Measurements from ENCODE around the gene RGP1.
A peak's percentile ranks its signal among the peaks of the same experiment; 100 is the strongest.

Gene RGP1

GRCh38 chr9:35725362-35725761 is 23.7 kb upstream of the RGP1 start:
- Histone ChIP-seq H3K4me3 (ENCODE audit: low read depth, low read length) (no peak overlapping the region), H3K9me3 (ENCODE audit: control insufficient read depth, insufficient read depth, low read length) (no peaks in the 10 kb centered on the region), H3K4me1 (ENCODE audit: control insufficient read depth, insufficient read depth, low read length) (peaks cover 31% of the 10 kb centered on the region), H3K27me3 (ENCODE audit: control insufficient read depth, insufficient read depth, low read length) (no peaks in the 10 kb centered on the region), H3K36me3 (ENCODE audit: control insufficient read depth, insufficient read depth, low read length) (peaks cover 42% of the 10 kb centered on the region), H3K9ac (ENCODE audit: low read depth, low read length) (no peak overlapping the region)

GRCh38 chr9:35726931-35727330 is 22.2 kb upstream of the RGP1 start:
- H3K4me1 ChIP-seq (ENCODE audit: control insufficient read depth, insufficient read depth, low read length): peaks cover 34% of the 10 kb centered on the region
- H3K4me3 ChIP-seq (ENCODE audit: low read depth, low read length): no peak overlapping the region
- H3K9me3 ChIP-seq (ENCODE audit: control insufficient read depth, insufficient read depth, low read length): no peaks in the 10 kb centered on the region
- no peaks in the 10 kb centered on the region for H3K27me3 ChIP-seq (ENCODE audit: control insufficient read depth, insufficient read depth, low read length)
- H3K36me3 ChIP-seq (ENCODE audit: control insufficient read depth, insufficient read depth, low read length): peaks cover 29% of the 10 kb centered on the region
- no peak overlapping the region for H3K9ac ChIP-seq (ENCODE audit: low read depth, low read length)

GRCh38 chr9:35727676-35728040 is 21.4 kb upstream of the RGP1 start:
- Histone ChIP-seq H3K4me1 (ENCODE audit: control insufficient read depth, insufficient read depth, low read length) (peaks cover 34% of the 10 kb centered on the region), H3K27me3 (ENCODE audit: control insufficient read depth, insufficient read depth, low read length) (no peaks in the 10 kb centered on the region), H3K9ac (ENCODE audit: low read depth, low read length) (peak overlapping the region; percentile 27), H3K4me3 (ENCODE audit: low read depth, low read length) (peak overlapping the region; percentile 52), H3K9me3 (ENCODE audit: control insufficient read depth, insufficient read depth, low read length) (no peaks in the 10 kb centered on the region), H3K36me3 (ENCODE audit: control insufficient read depth, insufficient read depth, low read length) (peaks cover 22% of the 10 kb centered on the region)

GRCh38 chr9:35728041-35728971 is 20.8 kb upstream of the RGP1 start:
- Histone ChIP-seq H3K27me3 (ENCODE audit: control insufficient read depth, insufficient read depth, low read length) (no peaks in the 10 kb centered on the region), H3K9ac (ENCODE audit: low read depth, low read length) (no peak overlapping the region), H3K9me3 (ENCODE audit: control insufficient read depth, insufficient read depth, low read length) (no peaks in the 10 kb centered on the region), H3K4me1 (ENCODE audit: control insufficient read depth, insufficient read depth, low read length) (peaks cover 34% of the 10 kb centered on the region), H3K4me3 (ENCODE audit: low read depth, low read length) (peak overlapping the region; percentile 52), H3K36me3 (ENCODE audit: control insufficient read depth, insufficient read depth, low read length) (peaks cover 19% of the 10 kb centered on the region)

GRCh38 chr9:35729101-35729500 is 20.0 kb upstream of the RGP1 start:
- Histone ChIP-seq H3K9me3 (ENCODE audit: control insufficient read depth, insufficient read depth, low read length) (no peaks in the 10 kb centered on the region), H3K4me1 (ENCODE audit: control insufficient read depth, insufficient read depth, low read length) (peaks cover 34% of the 10 kb centered on the region), H3K36me3 (ENCODE audit: control insufficient read depth, insufficient read depth, low read length) (peaks cover 14% of the 10 kb centered on the region), H3K4me3 (ENCODE audit: low read depth, low read length) (no peak overlapping the region), H3K9ac (ENCODE audit: low read depth, low read length) (no peak overlapping the region), H3K27me3 (ENCODE audit: control insufficient read depth, insufficient read depth, low read length) (no peaks in the 10 kb centered on the region)

- no peak overlapping the region for H3K9ac ChIP-seq (ENCODE audit: low read depth, low read length)
- H3K4me1 ChIP-seq (ENCODE audit: control insufficient read depth, insufficient read depth, low read length): peaks cover 34% of the 10 kb centered on the region
- no peaks in the 10 kb centered on the region for H3K9me3 ChIP-seq (ENCODE audit: control insufficient read depth, insufficient read depth, low read length)
- H3K27me3 ChIP-seq (ENCODE audit: control insufficient read depth, insufficient read depth, low read length): no peaks in the 10 kb centered on the region
- peak overlapping the region; percentile 27 for H3K4me3 ChIP-seq (ENCODE audit: low read depth, low read length)
- peaks cover 6% of the 10 kb centered on the region for H3K36me3 ChIP-seq (ENCODE audit: control insufficient read depth, insufficient read depth, low read length)
Measured at GRCh38 chr9:35729700-35730485, 19.2 kb upstream of the RGP1 start.

- H3K36me3 ChIP-seq (ENCODE audit: control insufficient read depth, insufficient read depth, low read length): peaks cover under 1% of the 10 kb centered on the region
- H3K4me1 ChIP-seq (ENCODE audit: control insufficient read depth, insufficient read depth, low read length): peaks cover 34% of the 10 kb centered on the region
Measured at GRCh38 chr9:35730486-35730854, 18.6 kb upstream of the RGP1 start.

GRCh38 chr9:35731415-35732184 is 17.5 kb upstream of the RGP1 start:
- no peaks in the 10 kb centered on the region for H3K9me3 ChIP-seq (ENCODE audit: control insufficient read depth, insufficient read depth, low read length)
- H3K9ac ChIP-seq (ENCODE audit: low read depth, low read length): peak overlapping the region; percentile 75
- no peaks in the 10 kb centered on the region for H3K27me3 ChIP-seq (ENCODE audit: control insufficient read depth, insufficient read depth, low read length)
- peak overlapping the region; percentile 96 for H3K4me3 ChIP-seq (ENCODE audit: low read depth, low read length)
- peaks cover 33% of the 10 kb centered on the region for H3K4me1 ChIP-seq (ENCODE audit: control insufficient read depth, insufficient read depth, low read length)
- H3K36me3 ChIP-seq (ENCODE audit: control insufficient read depth, insufficient read depth, low read length): peaks cover 4% of the 10 kb centered on the region

More at GRCh38 chr9:35730486-35730854, 18.6 kb upstream of the RGP1 start:
- Histone ChIP-seq H3K27me3 (ENCODE audit: control insufficient read depth, insufficient read depth, low read length) (no peaks in the 10 kb centered on the region), H3K9ac (ENCODE audit: low read depth, low read length) (no peak overlapping the region), H3K4me3 (ENCODE audit: low read depth, low read length) (peak overlapping the region; percentile 27), H3K9me3 (ENCODE audit: control insufficient read depth, insufficient read depth, low read length) (no peaks in the 10 kb centered on the region)

- Histone ChIP-seq H3K9me3 (ENCODE audit: control insufficient read depth, insufficient read depth, low read length) (no peaks in the 10 kb centered on the region), H3K4me3 (ENCODE audit: low read depth, low read length) (peak within 1 kb of the TSS; percentile 96), H3K9ac (ENCODE audit: low read depth, low read length) (peak within 1 kb of the TSS; percentile 82), H3K4me1 (ENCODE audit: control insufficient read depth, insufficient read depth, low read length) (peaks cover 28% of the 10 kb centered on the region), H3K36me3 (ENCODE audit: control insufficient read depth, insufficient read depth, low read length) (peaks cover 11% of the 10 kb centered on the region), H3K27me3 (ENCODE audit: control insufficient read depth, insufficient read depth, low read length) (no peaks in the 10 kb centered on the region)
Measured at GRCh38 chr9:35732185-35732799, 16.8 kb upstream of the RGP1 start, which contains the start of the genes CREB3 and TLN1. Gene CREB3 (plus strand): TSS chr9:35732666. CDS start chr9:35732773, 107 bp downstream. Gene TLN1 (minus strand): TSS chr9:35732195. CDS start chr9:35725694, 6,501 bp downstream.

- no peaks in the 10 kb centered on the region for H3K9me3 ChIP-seq (ENCODE audit: control insufficient read depth, insufficient read depth, low read length)
- H3K36me3 ChIP-seq (ENCODE audit: control insufficient read depth, insufficient read depth, low read length): peaks cover 18% of the 10 kb centered on the region
- peaks cover 22% of the 10 kb centered on the region for H3K4me1 ChIP-seq (ENCODE audit: control insufficient read depth, insufficient read depth, low read length)
- peak overlapping the region; percentile 96 for H3K4me3 ChIP-seq (ENCODE audit: low read depth, low read length)
- peak overlapping the region; percentile 82 for H3K9ac ChIP-seq (ENCODE audit: low read depth, low read length)
- H3K27me3 ChIP-seq (ENCODE audit: control insufficient read depth, insufficient read depth, low read length): no peaks in the 10 kb centered on the region
Measured at GRCh38 chr9:35732800-35733541, 16.1 kb upstream of the RGP1 start.

Measured in iPS-15b (cell line).